GM06990 (cell line): ENCODE data around the gene CA5B.

Experiments used
- DNase-seq: peaks from one replicate; pipeline ENCODE4 v3.0.0-alpha.2; 2011; ENCODE audit not compliant: insufficient read length; ENCODE audit errors: extremely low read depth
- H3K27me3 ChIP-seq: replicated peaks from 2 replicates; pipeline ENCODE4 v1.6.0; 2011; ENCODE audit warnings: low read length; ENCODE audit not compliant: control insufficient read depth, insufficient read depth
- H3K36me3 ChIP-seq: 2 replicates; pipeline ENCODE4 v1.5.1; 2011; ENCODE audit warnings: low read length; ENCODE audit not compliant: control insufficient read depth, insufficient read depth
- H3K4me3 ChIP-seq: replicated peaks from 2 replicates; pipeline ENCODE4 v1.5.1; 2011; ENCODE audit warnings: low read depth, mild to moderate bottlenecking, control low read depth, low read length
- CTCF ChIP-seq: IDR thresholded peaks from 2 replicates; pipeline ENCODE4 v1.5.1; 2011; ENCODE audit warnings: low read length, control low read depth, mild to moderate bottlenecking, inconsistent platforms; ENCODE audit not compliant: insufficient read depth, poor library complexity, severe bottlenecking

CA5B gene

GRCh38 chrX:15714529-15714928 is 23.5 kb upstream of the CA5B start:
- no peak for TF ChIP-seq CTCF
- no peak for DNase-seq
- Histone ChIP-seq H3K4me3 (no peak overlapping the region), H3K36me3 (no peaks in the 10 kb centered on the region), H3K27me3 (no peaks in the 10 kb centered on the region)

- no peak for DNase-seq
- no peaks in the 10 kb centered on the region for H3K36me3 ChIP-seq
- H3K4me3 ChIP-seq: no peak overlapping the region
- H3K27me3 ChIP-seq: no peaks in the 10 kb centered on the region
- no peak for TF ChIP-seq CTCF
Measured at GRCh38 chrX:15718283-15718970, 19.6 kb upstream of the CA5B start.

GRCh38 chrX:15719324-15719968 is 18.6 kb upstream of the CA5B start:
- TF ChIP-seq CTCF: no peak
- no peaks in the 10 kb centered on the region for H3K27me3 ChIP-seq
- no peaks in the 10 kb centered on the region for H3K36me3 ChIP-seq
- no peak overlapping the region for H3K4me3 ChIP-seq
- DNase-seq: no peak

- Histone ChIP-seq H3K36me3 (no peaks in the 10 kb centered on the region), H3K27me3 (no peaks in the 10 kb centered on the region), H3K4me3 (no peak overlapping the region)
- no peak for TF ChIP-seq CTCF
- DNase-seq: no peak
Measured at GRCh38 chrX:15721911-15722310, 16.2 kb upstream of the CA5B start.

GRCh38 chrX:15723887-15724517 is 14.1 kb upstream of the CA5B start:
- no peak overlapping the region for H3K4me3 ChIP-seq
- no peak for TF ChIP-seq CTCF
- no peaks in the 10 kb centered on the region for H3K36me3 ChIP-seq
- no peaks in the 10 kb centered on the region for H3K27me3 ChIP-seq
- no peak for DNase-seq
